ENCODE data around the gene KLF14.

GRCh38 chr7:130756316-130756715, 22.3 kb upstream of the KLF14 start:
- TF ChIP-seq SP1 (IDR thresholded peaks at IDR 0.05) (no peak), PKNOX1 (IDR thresholded peaks at IDR 0.05) (no peak), L3MBTL2 (conservative IDR thresholded peaks at IDR 0.05) (no peak), ZNF384 (IDR thresholded peaks at IDR 0.05) (no peak), NFRKB (IDR thresholded peaks at IDR 0.05) (no peak), SUZ12 (IDR thresholded peaks at IDR 0.05) (no peak), FOXM1 (IDR thresholded peaks at IDR 0.05; ENCODE audit: borderline replicate concordance) (no peak), FOXK2 (IDR thresholded peaks at IDR 0.05) (no peak)
